ENCODE results near the gene CD58. TPM values are rescaled to one million over a fixed set of nuclear protein-coding genes. Genes with fewer than 3 reads are reported as not detected.

Gene CD58
- polyA plus RNA-seq, 1 of the 3 experiments (the other 2 are of a cell fraction): 18.1 TPM

DNA sequence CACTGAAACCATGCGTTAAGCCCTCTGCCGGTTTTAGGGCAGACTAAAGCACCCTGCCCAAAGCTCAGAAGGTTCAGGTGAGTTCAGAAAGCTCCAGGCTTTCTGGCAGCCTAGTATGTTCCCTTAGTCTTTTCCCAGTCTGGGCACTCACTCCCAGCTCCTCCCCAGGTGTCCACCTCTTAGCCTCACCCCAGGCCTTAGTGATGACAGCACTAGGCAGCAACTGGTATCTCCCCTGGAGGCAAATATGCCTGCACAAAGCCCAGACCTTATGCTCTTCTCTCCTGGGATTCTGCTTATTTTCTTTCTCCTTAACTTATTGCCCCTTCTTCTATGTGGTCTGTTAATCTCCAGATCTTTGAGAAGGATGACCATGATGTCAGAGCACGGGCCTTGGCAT lies 80.2 kb downstream of the CD58 start:
- ChIA-PET CTCF (interaction anchor here (1.3 to 29.6 kb wide), 3 partner anchors 11 to 365 kb away, joined by 3 to 1099 read pairs (median 237); no protein-coding TSS in a partner anchor), POLR2A (no interaction called here)
- Histone ChIP-seq H3K9me2 (no peaks in the 10 kb centered on the region), H3K27me3 (ENCODE audit: insufficient read depth) (no peaks in the 10 kb centered on the region), H4K20me1 (ENCODE audit: insufficient read depth) (no peaks in the 10 kb centered on the region), H3K27ac (ENCODE audit: low read depth in 2 of 2, low read length in 1 of 2) (no peak overlapping the region), H3K36me3 (replicated peaks in 1 of 2; ENCODE audit: control insufficient read depth in 1 of 2, insufficient read depth in 2 of 2, low read length in 1 of 2) (no peaks in the 10 kb centered on the region), H3K4me3 (ENCODE audit: low read depth in 2 of 2, low read length in 1 of 2) (no peak overlapping the region), H3K4me2 (no peak overlapping the region), H3K9me3 (no peaks in the 10 kb centered on the region), H2AFZ (ENCODE audit: low read depth) (no peak overlapping the region), H3F3A (replicated peaks; ENCODE audit: insufficient read depth) (peaks cover 8% of the 10 kb centered on the region), H3K9ac (no peak overlapping the region), H3K79me2 (ENCODE audit: insufficient read depth) (no peaks in the 10 kb centered on the region), H3K4me1 (ENCODE audit: control insufficient read depth in 1 of 2, insufficient read depth in 2 of 2, low read depth in 1 of 2, low read length in 1 of 2) (peaks cover 15 to 60% of the 10 kb centered on the region in 2 experiments; a peak in 3 of 4 replicates)
- DNase-seq: no peak
- WGBS (ENCODE audit: low lambda C conversion rate): 98% methylated on average over 3 of the region's 3 CpGs
- TF ChIP-seq RXRA (IDR thresholded peaks at IDR 0.05; ENCODE audit: borderline replicate concordance, low read depth): no peak
- TF ChIP-seq EZH2phosphoT487 (IDR thresholded peaks at IDR 0.05; ENCODE audit: borderline replicate concordance, low read depth): no peak
- no peak for TF ChIP-seq FOXJ3 (CRISPR knock-in tag; IDR thresholded peaks at IDR 0.05)
- no peak for TF ChIP-seq CHD2 (IDR thresholded peaks at IDR 0.05; ENCODE audit: low read length, partially characterized antibody)
- no peak for TF ChIP-seq NFIC (IDR thresholded peaks at IDR 0.05; ENCODE audit: borderline replicate concordance)
- TF ChIP-seq RAD21 (IDR thresholded peaks at IDR 0.05; ENCODE audit: low read length): no peak
- TF ChIP-seq NRF1 (IDR thresholded peaks at IDR 0.05; ENCODE audit: low read depth, low read length): no peak
- TF ChIP-seq POLR2AphosphoS5 (IDR thresholded peaks at IDR 0.05; ENCODE audit: low read depth, low read length): no peak
- no peak for TF ChIP-seq RFX5 (IDR thresholded peaks at IDR 0.05; ENCODE audit: low read length)
- no peak for TF ChIP-seq MEF2A (IDR thresholded peaks at IDR 0.05; ENCODE audit: borderline replicate concordance, low read depth)
- TF ChIP-seq, protein P1, sequence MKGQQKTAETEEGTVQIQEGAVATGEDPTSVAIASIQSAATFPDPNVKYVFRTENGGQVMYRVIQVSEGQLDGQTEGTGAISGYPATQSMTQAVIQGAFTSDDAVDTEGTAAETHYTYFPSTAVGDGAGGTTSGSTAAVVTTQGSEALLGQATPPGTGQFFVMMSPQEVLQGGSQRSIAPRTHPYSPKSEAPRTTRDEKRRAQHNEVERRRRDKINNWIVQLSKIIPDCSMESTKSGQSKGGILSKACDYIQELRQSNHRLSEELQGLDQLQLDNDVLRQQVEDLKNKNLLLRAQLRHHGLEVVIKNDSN (IDR thresholded peaks at IDR 0.05; ENCODE audit: borderline replicate concordance, low read depth): no peak
- no peak for TF ChIP-seq GATA2 (CRISPR knock-in tag; IDR thresholded peaks at IDR 0.05)
- TF ChIP-seq TAF1 (IDR thresholded peaks at IDR 0.05; ENCODE audit: borderline replicate concordance, low read depth, low read length): no peak
- no peak for TF ChIP-seq TEAD4 (IDR thresholded peaks at IDR 0.05; ENCODE audit: borderline replicate concordance, insufficient read depth)
- TF ChIP-seq FOXM1 (IDR thresholded peaks at IDR 0.05; ENCODE audit: low read depth): no peak
- TF ChIP-seq RCOR1 (IDR thresholded peaks at IDR 0.05; ENCODE audit: low read length): no peak
- TF ChIP-seq, protein P2, sequence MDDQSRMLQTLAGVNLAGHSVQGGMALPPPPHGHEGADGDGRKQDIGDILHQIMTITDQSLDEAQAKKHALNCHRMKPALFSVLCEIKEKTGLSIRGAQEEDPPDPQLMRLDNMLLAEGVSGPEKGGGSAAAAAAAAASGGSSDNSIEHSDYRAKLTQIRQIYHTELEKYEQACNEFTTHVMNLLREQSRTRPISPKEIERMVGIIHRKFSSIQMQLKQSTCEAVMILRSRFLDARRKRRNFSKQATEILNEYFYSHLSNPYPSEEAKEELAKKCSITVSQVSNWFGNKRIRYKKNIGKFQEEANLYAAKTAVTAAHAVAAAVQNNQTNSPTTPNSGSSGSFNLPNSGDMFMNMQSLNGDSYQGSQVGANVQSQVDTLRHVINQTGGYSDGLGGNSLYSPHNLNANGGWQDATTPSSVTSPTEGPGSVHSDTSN (IDR thresholded peaks at IDR 0.05): no peak

DNA sequence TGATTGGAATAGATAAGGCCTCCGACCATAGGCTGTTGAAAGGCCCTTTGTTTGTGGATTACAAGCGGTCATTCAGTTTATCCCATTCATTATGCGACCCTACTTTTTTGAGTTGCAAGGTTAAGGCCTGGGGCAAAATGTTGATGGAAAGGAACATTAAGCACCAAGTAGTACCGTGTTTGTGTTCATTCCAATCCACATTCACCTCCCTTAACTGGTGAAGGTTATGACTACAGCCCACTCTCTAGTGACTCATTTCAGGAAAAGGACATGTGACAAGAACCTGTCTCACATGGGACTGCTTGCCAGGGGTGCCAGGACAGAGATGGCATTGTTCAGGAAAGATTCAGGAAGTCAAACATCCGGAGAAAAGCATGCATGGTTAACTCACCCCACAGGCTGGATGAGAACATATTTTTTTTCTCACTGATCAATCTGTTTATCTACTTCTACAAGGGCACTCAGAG lies 81.6 kb downstream of the CD58 start:
- CTCF ChIA-PET: interaction anchor here (11.2 to 29.6 kb wide), 2 partner anchors 12 to 343 kb away, joined by 237 to 1099 read pairs; no protein-coding TSS in a partner anchor
- no peak overlapping the region for H3K4me3 ChIP-seq (ENCODE audit: low read depth in 2 of 2, low read length in 1 of 2)
- H3K79me2 ChIP-seq (ENCODE audit: insufficient read depth): no peaks in the 10 kb centered on the region
- no peaks in the 10 kb centered on the region for H3K9me3 ChIP-seq
- no peaks in the 10 kb centered on the region for H3K27me3 ChIP-seq (ENCODE audit: insufficient read depth)
- H3K36me3 ChIP-seq (replicated peaks in 1 of 2; ENCODE audit: control insufficient read depth in 1 of 2, insufficient read depth in 2 of 2, low read length in 1 of 2): no peaks in the 10 kb centered on the region
- peak overlapping the region in 1 of 2 experiments; percentile 64; a peak in 2 of 4 replicates for H3K27ac ChIP-seq (ENCODE audit: low read depth in 2 of 2, low read length in 1 of 2)
- POLR2A ChIA-PET: no interaction called here
- H3F3A ChIP-seq (replicated peaks; ENCODE audit: insufficient read depth): no peaks in the 10 kb centered on the region
- no peak for DNase-seq
- H3K4me1 ChIP-seq (ENCODE audit: control insufficient read depth in 1 of 2, insufficient read depth in 2 of 2, low read depth in 1 of 2, low read length in 1 of 2): peaks cover 16 to 57% of the 10 kb centered on the region in 2 experiments; a peak in 3 of 4 replicates
- peak overlapping the region; percentile 32 for H3K4me2 ChIP-seq
- H3K9ac ChIP-seq: no peak overlapping the region
- no peaks in the 10 kb centered on the region for H3K9me2 ChIP-seq
- no peaks in the 10 kb centered on the region for H4K20me1 ChIP-seq (ENCODE audit: insufficient read depth)
- WGBS (ENCODE audit: low lambda C conversion rate): 49% methylated on average over 5 of the region's 5 CpGs
- no peak overlapping the region for H2AFZ ChIP-seq (ENCODE audit: low read depth)
- TF ChIP-seq NFIC (IDR thresholded peaks at IDR 0.05; ENCODE audit: borderline replicate concordance) (peak; percentile 35; the same call in 1 of the 2 replicates), EP300 (IDR thresholded peaks at IDR 0.05; ENCODE audit: borderline replicate concordance in 1 of 2, low read depth in 1 of 2, low read length in 1 of 2) (peak in 1 of 2 experiments; percentile 42; a peak in 1 of 4 replicates), GATA2 (CRISPR knock-in tag; IDR thresholded peaks at IDR 0.05) (no peak), NRF1 (IDR thresholded peaks at IDR 0.05; ENCODE audit: low read depth, low read length) (no peak), FOXM1 (IDR thresholded peaks at IDR 0.05; ENCODE audit: low read depth) (no peak), RAD21 (IDR thresholded peaks at IDR 0.05; ENCODE audit: low read length) (no peak), ELF1 (IDR thresholded peaks at IDR 0.05) (0 out of 2 replicates have a peak, but pooled peaks have one; percentile 26), SMC3 (IDR thresholded peaks at IDR 0.05; ENCODE audit: low read depth, low read length) (no peak), JUND (IDR thresholded peaks at IDR 0.05) (peak; percentile 55)
- TF ChIP-seq, protein P3, sequence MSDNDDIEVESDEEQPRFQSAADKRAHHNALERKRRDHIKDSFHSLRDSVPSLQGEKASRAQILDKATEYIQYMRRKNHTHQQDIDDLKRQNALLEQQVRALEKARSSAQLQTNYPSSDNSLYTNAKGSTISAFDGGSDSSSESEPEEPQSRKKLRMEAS (IDR thresholded peaks at IDR 0.05; ENCODE audit: low read depth): peak; percentile 58; the same call in 1 of the 2 replicates
- TF ChIP-seq, protein P2 (IDR thresholded peaks at IDR 0.05): peak; percentile 47
- TF ChIP-seq, protein P4, sequence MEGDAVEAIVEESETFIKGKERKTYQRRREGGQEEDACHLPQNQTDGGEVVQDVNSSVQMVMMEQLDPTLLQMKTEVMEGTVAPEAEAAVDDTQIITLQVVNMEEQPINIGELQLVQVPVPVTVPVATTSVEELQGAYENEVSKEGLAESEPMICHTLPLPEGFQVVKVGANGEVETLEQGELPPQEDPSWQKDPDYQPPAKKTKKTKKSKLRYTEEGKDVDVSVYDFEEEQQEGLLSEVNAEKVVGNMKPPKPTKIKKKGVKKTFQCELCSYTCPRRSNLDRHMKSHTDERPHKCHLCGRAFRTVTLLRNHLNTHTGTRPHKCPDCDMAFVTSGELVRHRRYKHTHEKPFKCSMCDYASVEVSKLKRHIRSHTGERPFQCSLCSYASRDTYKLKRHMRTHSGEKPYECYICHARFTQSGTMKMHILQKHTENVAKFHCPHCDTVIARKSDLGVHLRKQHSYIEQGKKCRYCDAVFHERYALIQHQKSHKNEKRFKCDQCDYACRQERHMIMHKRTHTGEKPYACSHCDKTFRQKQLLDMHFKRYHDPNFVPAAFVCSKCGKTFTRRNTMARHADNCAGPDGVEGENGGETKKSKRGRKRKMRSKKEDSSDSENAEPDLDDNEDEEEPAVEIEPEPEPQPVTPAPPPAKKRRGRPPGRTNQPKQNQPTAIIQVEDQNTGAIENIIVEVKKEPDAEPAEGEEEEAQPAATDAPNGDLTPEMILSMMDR (IDR thresholded peaks at IDR 0.05): no peak
